HG03095 (cell line): ENCODE data around the gene RASGEF1B.
"Not testable (repeated sequence)": the region's sequence is repeated elsewhere in the genome, so short reads cannot be mapped to it uniquely, and the experiment has no call there.

ENCODE experiments used
- ATAC-seq: cut with Tn5 transposase; IDR thresholded peaks from one replicate; pipeline ENCODE4 v1.9.1; 2021; ENCODE audit warnings: moderate library complexity; ENCODE audit not compliant: unreplicated experiment

Gene RASGEF1B

DNA sequence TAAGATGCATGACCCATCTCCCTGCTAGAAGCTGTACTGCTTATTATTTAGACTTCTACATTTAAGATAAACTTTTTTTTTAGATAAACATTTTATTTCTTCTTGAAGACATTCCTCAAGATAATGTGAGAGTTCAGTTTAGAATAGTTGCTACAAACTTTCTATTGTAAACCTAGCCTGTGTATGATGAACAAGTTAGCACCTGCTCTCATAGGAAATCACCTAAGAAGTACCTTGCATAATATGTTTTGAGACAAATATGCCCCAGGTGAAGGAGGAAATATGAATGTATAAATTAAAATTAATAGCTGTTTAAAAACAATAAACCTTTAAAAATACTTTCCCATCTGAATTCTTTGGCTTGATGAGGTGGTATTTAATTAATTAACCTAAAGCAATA is 35.6 kb downstream of the RASGEF1B start:
- ATAC-seq = no peak

- no peak for ATAC-seq
Measured at GRCh38 chr4:81432825-81433224, 38.9 kb downstream of the RASGEF1B start.

- no peak for ATAC-seq
Measured at GRCh38 chr4:81431971-81432370, 39.7 kb downstream of the RASGEF1B start.

GRCh38 chr4:81429607-81430006 is 42.1 kb downstream of the RASGEF1B start:
- ATAC-seq = no peak

- no peak for ATAC-seq
Measured at GRCh38 chr4:81429031-81429430, 42.7 kb downstream of the RASGEF1B start.

GRCh38 chr4:81428002-81428401 is 43.7 kb downstream of the RASGEF1B start:
- ATAC-seq = no peak

DNA sequence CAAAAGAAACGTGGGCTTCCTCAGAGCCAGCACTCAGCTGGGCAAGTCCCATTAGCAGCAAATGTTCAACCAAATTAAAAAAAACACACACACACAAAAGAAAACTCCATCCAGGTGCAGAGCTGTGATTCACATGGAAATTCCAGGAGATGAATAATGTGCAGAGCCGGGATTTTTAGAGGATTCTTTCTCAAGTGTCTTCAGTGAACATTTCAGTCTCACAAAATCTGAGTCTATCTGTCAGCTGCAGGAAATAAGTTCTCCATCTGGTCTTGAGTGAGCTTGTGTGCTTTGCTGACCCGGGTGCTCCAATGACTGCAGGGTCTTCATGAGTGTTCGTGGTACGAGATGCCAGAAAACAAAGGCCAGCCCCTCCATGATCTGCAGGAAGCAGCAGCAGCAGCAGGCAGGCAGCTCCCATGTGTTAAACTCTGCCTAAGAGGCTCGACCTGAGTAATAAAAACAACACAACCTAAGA is 44.3 kb downstream of the RASGEF1B start:
- ATAC-seq = no peak

DNA sequence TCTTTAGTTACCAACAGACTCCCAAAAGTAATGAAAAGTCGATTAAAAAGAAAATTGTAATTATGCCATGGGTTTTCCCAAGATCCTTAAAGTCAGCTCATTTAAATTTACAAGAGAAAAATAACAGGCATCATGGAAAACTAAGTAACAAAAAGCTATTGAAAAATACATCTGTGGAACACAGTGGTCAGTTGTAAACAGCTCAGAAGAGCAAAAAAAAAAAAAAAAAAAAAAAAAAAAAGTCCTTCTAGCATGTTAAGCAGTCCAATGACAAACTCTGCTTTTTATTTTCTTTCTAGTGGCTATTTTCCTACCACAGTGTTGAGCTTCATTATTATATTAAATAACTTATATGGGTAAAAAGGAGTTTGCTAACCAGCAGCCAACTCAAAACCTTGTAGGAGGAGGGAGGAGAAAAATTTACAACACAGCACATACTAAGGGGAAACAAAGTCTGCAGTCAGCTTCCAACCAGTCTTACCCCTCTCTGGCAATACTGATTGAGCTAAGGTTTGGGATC is 44.9 kb downstream of the RASGEF1B start:
- no peak for ATAC-seq

GRCh38 chr4:81424816-81425755 is 46.6 kb downstream of the RASGEF1B start:
- ATAC-seq = no peak

DNA sequence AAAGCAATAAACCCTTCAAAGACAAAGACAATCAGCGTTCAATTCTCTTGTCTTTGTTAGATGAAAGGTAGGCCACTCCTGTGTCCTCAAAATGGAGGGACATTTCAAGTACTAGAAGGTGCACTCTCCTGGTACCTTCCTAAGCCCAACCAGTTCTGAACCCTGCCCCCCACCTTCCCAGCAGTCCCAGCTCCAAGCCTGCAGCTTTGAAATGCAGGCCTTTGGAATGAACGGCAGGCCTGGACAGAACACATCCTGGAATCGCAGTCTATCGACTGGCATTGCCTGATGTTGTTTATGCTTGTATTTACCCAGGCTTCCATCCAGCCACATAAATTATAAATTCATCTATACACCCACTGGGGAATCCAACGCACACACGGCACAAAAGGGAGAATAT is 47.4 kb downstream of the RASGEF1B start:
- no peak for ATAC-seq

- no peak for ATAC-seq
Measured at GRCh38 chr4:81422595-81422994, 49.1 kb downstream of the RASGEF1B start.

DNA sequence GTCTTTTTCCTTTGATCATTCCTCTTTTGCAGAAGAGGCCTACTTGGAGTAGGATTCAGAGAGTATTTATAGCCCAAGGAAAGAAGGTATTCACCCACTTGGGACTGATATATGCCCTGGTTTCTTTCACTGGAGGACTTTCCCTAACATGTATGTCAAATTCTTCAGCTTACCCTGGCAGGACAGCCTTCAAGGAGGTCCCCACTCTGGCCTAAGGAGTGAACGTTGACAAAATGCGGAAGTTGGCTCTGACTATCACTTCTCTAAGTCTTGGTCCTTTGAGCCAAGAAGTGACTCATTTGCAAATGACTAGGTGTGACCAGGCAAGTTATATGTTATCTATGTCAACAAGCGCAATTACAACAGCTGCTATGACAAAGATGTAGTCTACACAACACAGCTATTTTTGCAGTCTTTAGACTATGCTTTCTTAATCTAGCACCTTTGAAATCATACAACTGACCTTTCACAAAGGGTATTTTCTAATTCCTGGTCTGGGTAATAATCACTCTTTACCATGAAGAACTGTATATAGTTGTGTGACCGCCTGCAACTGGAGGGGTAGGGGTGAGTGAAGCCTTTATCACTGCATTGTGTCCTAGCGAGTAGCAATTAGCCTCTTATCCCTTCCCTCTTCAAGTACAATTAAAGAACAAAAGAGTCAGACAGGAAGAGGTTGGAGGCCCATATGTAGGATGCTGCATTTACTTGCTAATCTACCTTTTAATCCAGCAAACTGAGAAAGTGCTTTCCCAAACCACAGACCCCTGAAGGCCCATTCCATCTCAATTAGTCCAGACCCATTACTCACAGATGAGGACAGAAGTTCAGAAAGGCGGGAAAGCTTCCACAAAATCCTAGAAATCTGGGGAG is 50.1 kb downstream of the RASGEF1B start:
- ATAC-seq = peak; percentile 99

GRCh38 chr4:81418572-81418971 is 53.1 kb downstream of the RASGEF1B start:
- no peak for ATAC-seq

- no peak for ATAC-seq
Measured at GRCh38 chr4:81412946-81413495, 58.7 kb downstream of the RASGEF1B start.

GRCh38 chr4:81410680-81411079 is 61.0 kb downstream of the RASGEF1B start:
- no peak for ATAC-seq

DNA sequence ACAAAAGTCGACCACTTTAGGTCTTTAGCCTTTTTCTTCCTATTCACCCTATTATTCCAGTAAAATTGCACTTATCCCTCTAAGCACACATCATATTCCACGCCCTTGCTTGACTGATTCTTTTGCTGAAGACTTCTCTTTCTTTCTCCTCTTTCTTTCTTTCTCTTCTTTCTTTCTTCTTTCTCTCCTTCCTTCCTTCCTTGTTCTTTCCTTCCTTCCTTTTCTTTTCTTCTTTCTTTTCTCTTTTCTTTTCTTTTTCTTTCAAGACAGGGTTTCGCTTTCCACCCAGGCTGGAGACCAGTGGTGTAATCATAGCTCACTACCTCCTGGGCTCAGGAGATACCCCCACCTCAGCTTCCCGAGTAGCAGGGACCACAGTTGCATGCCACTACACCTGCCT is 61.9 kb downstream of the RASGEF1B start:
- ATAC-seq = no peak

GRCh38 chr4:81408341-81408740 is 63.4 kb downstream of the RASGEF1B start:
- ATAC-seq = no peak

DNA sequence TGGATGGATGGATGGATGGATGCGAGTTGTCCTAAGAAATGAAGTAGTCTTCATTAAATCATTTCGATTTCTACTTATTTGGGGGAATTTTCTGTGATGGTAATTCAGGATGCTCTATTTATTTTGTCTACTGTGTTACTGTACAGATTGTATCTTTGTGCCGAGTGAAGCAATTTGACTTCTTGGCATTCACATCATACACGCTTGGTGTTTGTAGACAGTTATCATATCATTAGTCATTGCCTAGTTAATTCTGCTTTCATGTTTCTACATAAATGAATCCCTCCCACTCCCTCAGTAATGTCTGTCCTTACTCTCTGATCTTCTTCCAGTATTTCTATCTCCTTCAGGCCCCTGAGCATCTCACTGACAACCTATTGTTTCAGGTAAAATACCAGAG is 64.0 kb downstream of the RASGEF1B start:
- no peak for ATAC-seq

DNA sequence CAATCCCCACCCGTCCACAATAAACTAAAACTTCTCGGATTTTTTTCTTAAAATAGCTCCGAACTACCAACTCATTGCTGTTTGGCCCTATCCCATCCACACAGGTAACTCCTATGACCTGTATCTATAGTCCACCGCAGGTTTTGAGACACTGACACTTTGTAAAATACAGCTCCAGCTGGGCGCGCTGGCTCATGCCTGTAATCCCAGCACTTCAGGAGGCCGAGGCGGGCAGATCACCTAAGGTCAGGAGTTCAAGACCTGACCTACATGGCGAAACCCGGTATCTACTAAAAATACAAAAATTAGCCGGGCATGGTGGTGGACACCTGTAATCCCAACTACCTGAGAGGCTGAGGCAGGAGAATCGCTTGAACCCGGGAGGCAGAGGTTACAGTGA is 65.2 kb downstream of the RASGEF1B start:
- not testable (repeated sequence) for ATAC-seq

DNA sequence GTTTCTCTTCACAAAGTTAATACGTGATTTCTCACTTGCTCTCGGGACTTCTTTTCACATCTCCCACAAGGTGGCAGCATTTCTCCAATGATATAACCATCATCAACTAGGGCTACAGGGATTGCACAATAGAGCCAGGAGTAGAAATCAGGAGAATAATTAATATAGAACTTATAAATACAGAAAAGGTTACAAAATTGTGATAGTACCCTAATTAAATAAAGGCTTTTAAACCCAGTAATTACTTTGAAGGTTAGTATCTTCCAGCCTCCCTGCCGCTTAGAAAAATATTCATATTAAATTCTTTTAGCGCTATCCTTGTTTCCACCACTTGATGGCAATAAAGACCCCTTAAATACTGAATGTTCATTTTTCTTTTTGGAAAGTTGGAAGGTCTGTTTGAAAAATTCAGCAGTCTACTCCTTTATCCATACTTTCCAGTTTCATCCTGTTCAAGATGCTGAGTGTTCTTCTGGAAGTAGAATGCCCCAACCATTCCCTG is 65.8 kb downstream of the RASGEF1B start:
- peak; percentile 77 for ATAC-seq

GRCh38 chr4:81404741-81405140 is 67.0 kb downstream of the RASGEF1B start:
- ATAC-seq = no peak
